Thoracic aorta (tissue), 2 donors: ENCODE measurements around the gene RELN. TPM values are rescaled to one million over a fixed set of nuclear protein-coding genes. Genes with fewer than 3 reads are reported as not detected.
"Not testable (repeated sequence)": the region's sequence is repeated elsewhere in the genome, so short reads cannot be mapped to it uniquely, and the experiment has no call there.

ENCODE experiments used
- ATAC-seq: fragments of 150-250 bp; one replicate; pipeline ENCODE4 v1.8.0; 2017; ENCODE audit warnings: low read depth; ENCODE audit not compliant: insufficient number of reproducible peaks, low FRiP score
- DNase-seq: peaks from one replicate; pipeline ENCODE4 v3.0.0-alpha.2; 2020; ENCODE audit warnings: low spot score
- H3K27ac ChIP-seq, 2 donors: fragments of 200-600 bp; sonication (generic); 1 replicate in 1 of 2; 2 replicates in 1 of 2; pipeline ENCODE4 v1.5.1; 2016; ENCODE audit warnings: mild to moderate bottlenecking in 2 of 2, moderate library complexity in 2 of 2
- H3K27me3 ChIP-seq: fragments of 200-600 bp; sonication (generic); replicated peaks from 2 replicates; pipeline ENCODE4 v1.6.0; 2016; ENCODE audit warnings: mild to moderate bottlenecking; ENCODE audit not compliant: insufficient read depth
- H3K36me3 ChIP-seq: fragments of 200-600 bp; sonication (generic); one replicate; pipeline ENCODE4 v1.5.1; 2016
- H3K4me1 ChIP-seq, 2 donors: fragments of 200-600 bp; sonication (generic); 1 replicate in 1 of 2; 2 replicates in 1 of 2; pipeline versions ENCODE4 v1.5.1 to v1.6.0; 2016; ENCODE audit warnings: low read depth in 2 of 2, mild to moderate bottlenecking in 1 of 2; ENCODE audit not compliant: control insufficient read depth in 1 of 2
- H3K4me3 ChIP-seq: fragments of 200-600 bp; sonication (generic); 2 replicates; pipeline ENCODE4 v1.5.1; 2016; ENCODE audit warnings: mild to moderate bottlenecking
- H3K9me3 ChIP-seq: fragments of 200-600 bp; sonication (generic); 2 replicates; pipeline ENCODE4 v1.5.1; 2016
- total RNA-seq, 2 donors: library from RNA; depleted of rRNA; stranded (reverse); fragments of >200 nt; gene quantifications; one replicate each; pipeline versions ENCODE4 v1.1.0 to v1.2.3, GENCODE V29; 2016
- TF ChIP-seq, protein P1 (sequence below): fragments of 200-600 bp; sonication (generic); IDR thresholded peaks from one replicate; pipeline ENCODE4 v1.5.1; 2019; ENCODE audit warnings: antibody characterized with exemption

Gene RELN
- total RNA-seq, 2 donors from 2014 or later = 0.49 to 5.1 TPM

- Histone ChIP-seq H3K4me3 (no peak overlapping the region), H3K27me3 (no peaks in the 10 kb centered on the region), H3K9me3 (no peaks in the 10 kb centered on the region), H3K27ac (no peak overlapping the region), H3K36me3 (no peaks in the 10 kb centered on the region), H3K4me1 (no peaks in the 10 kb centered on the region)
- TF ChIP-seq, protein P1, sequence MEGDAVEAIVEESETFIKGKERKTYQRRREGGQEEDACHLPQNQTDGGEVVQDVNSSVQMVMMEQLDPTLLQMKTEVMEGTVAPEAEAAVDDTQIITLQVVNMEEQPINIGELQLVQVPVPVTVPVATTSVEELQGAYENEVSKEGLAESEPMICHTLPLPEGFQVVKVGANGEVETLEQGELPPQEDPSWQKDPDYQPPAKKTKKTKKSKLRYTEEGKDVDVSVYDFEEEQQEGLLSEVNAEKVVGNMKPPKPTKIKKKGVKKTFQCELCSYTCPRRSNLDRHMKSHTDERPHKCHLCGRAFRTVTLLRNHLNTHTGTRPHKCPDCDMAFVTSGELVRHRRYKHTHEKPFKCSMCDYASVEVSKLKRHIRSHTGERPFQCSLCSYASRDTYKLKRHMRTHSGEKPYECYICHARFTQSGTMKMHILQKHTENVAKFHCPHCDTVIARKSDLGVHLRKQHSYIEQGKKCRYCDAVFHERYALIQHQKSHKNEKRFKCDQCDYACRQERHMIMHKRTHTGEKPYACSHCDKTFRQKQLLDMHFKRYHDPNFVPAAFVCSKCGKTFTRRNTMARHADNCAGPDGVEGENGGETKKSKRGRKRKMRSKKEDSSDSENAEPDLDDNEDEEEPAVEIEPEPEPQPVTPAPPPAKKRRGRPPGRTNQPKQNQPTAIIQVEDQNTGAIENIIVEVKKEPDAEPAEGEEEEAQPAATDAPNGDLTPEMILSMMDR = no peak
- DNase-seq (no peak), ATAC-seq (no peak)
Observed at GRCh38 chr7:103833401-103833800, 156.1 kb downstream of the RELN start.

GRCh38 chr7:103832438-103832837 is 157.0 kb downstream of the RELN start:
- Histone ChIP-seq H3K36me3 (no peaks in the 10 kb centered on the region), H3K4me1 (no peaks in the 10 kb centered on the region), H3K27me3 (no peaks in the 10 kb centered on the region), H3K4me3 (no peak overlapping the region), H3K9me3 (no peaks in the 10 kb centered on the region), H3K27ac (no peak overlapping the region)
- ATAC-seq (no peak), DNase-seq (no peak)
- TF ChIP-seq, protein P1 = no peak

DNA sequence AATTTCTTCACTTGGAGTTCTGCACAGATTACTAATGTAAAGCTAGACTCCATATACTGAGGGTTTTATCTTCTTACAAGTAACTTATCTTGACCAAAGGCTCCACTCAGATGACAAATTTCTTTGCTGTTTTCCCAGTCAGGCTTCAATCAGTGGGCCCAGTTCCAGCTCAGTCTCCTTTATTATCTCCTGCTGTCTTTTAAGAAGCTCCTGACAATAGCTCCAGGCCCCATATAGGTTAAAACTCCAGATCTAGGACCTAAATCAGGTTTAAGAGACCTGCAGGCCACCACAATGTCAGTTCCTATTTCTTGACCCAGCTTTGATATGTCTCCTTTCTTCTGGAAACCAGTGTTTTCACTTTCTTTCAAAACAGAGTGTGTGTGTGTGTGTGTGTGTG is 165.2 kb downstream of the RELN start:
- Histone ChIP-seq H3K4me1 (no peaks in the 10 kb centered on the region), H3K27me3 (no peaks in the 10 kb centered on the region), H3K27ac (no peak overlapping the region), H3K4me3 (no peak overlapping the region), H3K36me3 (no peaks in the 10 kb centered on the region), H3K9me3 (no peaks in the 10 kb centered on the region)
- ATAC-seq (no peak), DNase-seq (no peak)
- TF ChIP-seq, protein P1 = no peak

GRCh38 chr7:103823084-103823483 is 166.4 kb downstream of the RELN start:
- no peak for ATAC-seq

GRCh38 chr7:103821092-103821491 is 168.4 kb downstream of the RELN start:
- DNase-seq (no peak), ATAC-seq (no peak)
- Histone ChIP-seq H3K4me1 (no peaks in the 10 kb centered on the region), H3K27me3 (no peaks in the 10 kb centered on the region), H3K4me3 (no peak overlapping the region), H3K36me3 (no peaks in the 10 kb centered on the region), H3K27ac (no peak overlapping the region), H3K9me3 (no peaks in the 10 kb centered on the region)
- TF ChIP-seq, protein P1 = no peak

More at GRCh38 chr7:103823084-103823483, 166.4 kb downstream of the RELN start:
- no peak for DNase-seq
- H3K4me1 ChIP-seq = no peaks in the 10 kb centered on the region
- H3K9me3 ChIP-seq = no peaks in the 10 kb centered on the region
- no peak overlapping the region for H3K4me3 ChIP-seq
- no peak overlapping the region for H3K27ac ChIP-seq
- H3K36me3 ChIP-seq = no peaks in the 10 kb centered on the region
- TF ChIP-seq, protein P1 = no peak
- no peaks in the 10 kb centered on the region for H3K27me3 ChIP-seq

DNA sequence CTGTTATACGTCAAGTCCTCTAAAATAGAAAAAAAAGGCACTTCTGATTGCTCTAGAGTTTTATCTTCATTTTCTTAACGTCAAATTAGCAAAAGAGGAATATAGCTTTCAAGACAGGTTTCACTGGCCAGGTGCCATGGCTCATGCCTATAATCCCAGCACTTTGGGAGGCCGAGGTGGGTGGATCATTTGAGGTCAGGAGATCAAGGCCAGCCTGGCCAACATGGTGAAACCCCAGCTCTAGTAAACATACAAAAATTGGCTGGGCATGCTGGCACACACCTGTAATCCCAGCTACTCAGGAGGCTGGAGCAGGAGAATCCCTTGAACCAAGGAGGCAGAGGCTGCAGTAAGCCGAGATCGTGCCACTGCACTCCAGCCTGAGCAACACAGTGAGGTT is 173.5 kb downstream of the RELN start:
- not testable (repeated sequence) for DNase-seq, H3K36me3 ChIP-seq, ATAC-seq, H3K4me1 ChIP-seq, H3K27ac ChIP-seq, H3K9me3 ChIP-seq, H3K4me3 ChIP-seq, H3K27me3 ChIP-seq
